ENCODE results near the gene SHISAL2B.

DNA sequence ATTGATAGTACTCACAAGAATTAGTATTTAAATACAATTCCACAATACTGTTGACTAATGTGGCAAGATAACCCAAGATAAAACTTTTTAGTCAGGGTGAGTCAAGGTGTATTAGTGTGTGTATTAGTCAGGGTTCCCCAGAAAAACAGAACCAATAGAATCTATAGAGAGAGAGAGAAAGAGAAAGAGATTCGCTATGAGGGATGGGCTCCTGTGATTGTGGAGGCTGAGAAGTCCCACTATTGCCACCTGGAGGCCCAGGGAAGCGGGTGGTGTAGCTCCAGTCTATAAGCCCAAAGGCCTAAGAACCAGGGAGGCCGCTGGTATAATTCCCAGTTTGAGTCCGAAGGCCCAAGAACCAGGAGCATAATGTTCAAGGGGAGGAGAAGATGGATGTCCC, 10.0 kb upstream of the SHISAL2B start:
- TF ChIP-seq POLR2A (IDR thresholded peaks at IDR 0.05), result no peak
- TF ChIP-seq, protein P1, sequence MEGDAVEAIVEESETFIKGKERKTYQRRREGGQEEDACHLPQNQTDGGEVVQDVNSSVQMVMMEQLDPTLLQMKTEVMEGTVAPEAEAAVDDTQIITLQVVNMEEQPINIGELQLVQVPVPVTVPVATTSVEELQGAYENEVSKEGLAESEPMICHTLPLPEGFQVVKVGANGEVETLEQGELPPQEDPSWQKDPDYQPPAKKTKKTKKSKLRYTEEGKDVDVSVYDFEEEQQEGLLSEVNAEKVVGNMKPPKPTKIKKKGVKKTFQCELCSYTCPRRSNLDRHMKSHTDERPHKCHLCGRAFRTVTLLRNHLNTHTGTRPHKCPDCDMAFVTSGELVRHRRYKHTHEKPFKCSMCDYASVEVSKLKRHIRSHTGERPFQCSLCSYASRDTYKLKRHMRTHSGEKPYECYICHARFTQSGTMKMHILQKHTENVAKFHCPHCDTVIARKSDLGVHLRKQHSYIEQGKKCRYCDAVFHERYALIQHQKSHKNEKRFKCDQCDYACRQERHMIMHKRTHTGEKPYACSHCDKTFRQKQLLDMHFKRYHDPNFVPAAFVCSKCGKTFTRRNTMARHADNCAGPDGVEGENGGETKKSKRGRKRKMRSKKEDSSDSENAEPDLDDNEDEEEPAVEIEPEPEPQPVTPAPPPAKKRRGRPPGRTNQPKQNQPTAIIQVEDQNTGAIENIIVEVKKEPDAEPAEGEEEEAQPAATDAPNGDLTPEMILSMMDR (IDR thresholded peaks at IDR 0.05), result no peak
